ENCODE results near the gene UTF1. TPM values are rescaled to one million over a fixed set of nuclear protein-coding genes. Genes with fewer than 3 reads are reported as not detected.
"Not testable (repeated sequence)": the region's sequence is repeated elsewhere in the genome, so short reads cannot be mapped to it uniquely, and the experiment has no call there.

Gene UTF1
- total RNA-seq, 2 experiments from 2014 or later, result not detected

GRCh38 chr10:133217800-133218589 is 12.0 kb upstream of the UTF1 start:
- no peak for DNase-seq
- Mint-ChIP-seq H3K9me3 (no peaks in the 10 kb centered on the region), H3K27me3 (peaks cover 5% of the 10 kb centered on the region), H3K27ac (no peak overlapping the region), H3K36me3 (no peaks in the 10 kb centered on the region), H3K4me1 (ENCODE audit: low read depth) (no peaks in the 10 kb centered on the region), H3K4me3 (no peak overlapping the region)
- ChIA-PET CTCF (no interaction called here), POLR2A (no interaction called here)
- intact Hi-C loops (cut with micrococcal nuclease), result no loop called here

- ChIA-PET CTCF (no interaction called here), POLR2A (no interaction called here)
- intact Hi-C loops (cut with micrococcal nuclease), result no loop called here
- H3K9me3 Mint-ChIP-seq, result no peaks in the 10 kb centered on the region
- no peak overlapping the region for H3K27ac Mint-ChIP-seq
- no peak overlapping the region for H3K4me3 Mint-ChIP-seq
- no peaks in the 10 kb centered on the region for H3K36me3 Mint-ChIP-seq
- no peaks in the 10 kb centered on the region for H3K4me1 Mint-ChIP-seq (ENCODE audit: low read depth)
- no peak for DNase-seq
- peaks cover 6% of the 10 kb centered on the region for H3K27me3 Mint-ChIP-seq
Measured at GRCh38 chr10:133218891-133219290, 11.1 kb upstream of the UTF1 start.

- ChIA-PET POLR2A (no interaction called here), CTCF (no interaction called here)
- H3K36me3 Mint-ChIP-seq, result no peaks in the 10 kb centered on the region
- H3K4me1 Mint-ChIP-seq (ENCODE audit: low read depth), result no peaks in the 10 kb centered on the region
- DNase-seq, result no peak
- H3K4me3 Mint-ChIP-seq, result no peak overlapping the region
- intact Hi-C loops (cut with micrococcal nuclease), result no loop called here
- no peaks in the 10 kb centered on the region for H3K9me3 Mint-ChIP-seq
- H3K27ac Mint-ChIP-seq, result no peak overlapping the region
- peaks cover 10% of the 10 kb centered on the region for H3K27me3 Mint-ChIP-seq
Measured at GRCh38 chr10:133219782-133220181, 10.2 kb upstream of the UTF1 start.

- no peak for DNase-seq
- Mint-ChIP-seq H3K9me3 (no peaks in the 10 kb centered on the region), H3K4me3 (no peak overlapping the region), H3K36me3 (no peaks in the 10 kb centered on the region), H3K27me3 (peaks cover 15% of the 10 kb centered on the region), H3K4me1 (ENCODE audit: low read depth) (peaks cover 11% of the 10 kb centered on the region), H3K27ac (no peak overlapping the region)
- intact Hi-C loops (cut with micrococcal nuclease), result no loop called here
- ChIA-PET CTCF (no interaction called here), POLR2A (no interaction called here)
Measured at GRCh38 chr10:133221331-133221730, 8.7 kb upstream of the UTF1 start.

- H3K36me3 Mint-ChIP-seq; H3K27ac Mint-ChIP-seq; CTCF ChIA-PET; DNase-seq; intact Hi-C loops (cut with micrococcal nuclease); H3K4me3 Mint-ChIP-seq; H3K9me3 Mint-ChIP-seq; POLR2A ChIA-PET: not testable (repeated sequence)
- Mint-ChIP-seq H3K4me1 (ENCODE audit: low read depth) (peaks cover 15% of the 10 kb centered on the region), H3K27me3 (peaks cover 19% of the 10 kb centered on the region)
Measured at GRCh38 chr10:133221756-133222155, 8.3 kb upstream of the UTF1 start.

GRCh38 chr10:133224076-133224475 is 5.9 kb upstream of the UTF1 start:
- DNase-seq, result no peak
- POLR2A ChIA-PET, result no interaction called here
- H3K27ac Mint-ChIP-seq, result no peak overlapping the region
- intact Hi-C loops (cut with micrococcal nuclease), result no loop called here
- H3K4me3 Mint-ChIP-seq, result no peak overlapping the region
- peaks cover 36% of the 10 kb centered on the region for H3K27me3 Mint-ChIP-seq
- H3K36me3 Mint-ChIP-seq, result no peaks in the 10 kb centered on the region
- H3K4me1 Mint-ChIP-seq (ENCODE audit: low read depth), result peaks cover 20% of the 10 kb centered on the region
- CTCF ChIA-PET, result interaction anchor here (3.6 kb wide), 1 partner anchor 80 kb away, joined by 17 read pairs; no protein-coding TSS in a partner anchor
- no peaks in the 10 kb centered on the region for H3K9me3 Mint-ChIP-seq

GRCh38 chr10:133224756-133225372 is 5.2 kb upstream of the UTF1 start:
- POLR2A ChIA-PET, result interaction anchor here (0.9 kb wide), 1 partner anchor 38 kb away, joined by 4 read pairs; no protein-coding TSS in a partner anchor
- Mint-ChIP-seq H3K27ac (no peak overlapping the region), H3K27me3 (peaks cover 41% of the 10 kb centered on the region), H3K9me3 (no peaks in the 10 kb centered on the region), H3K4me1 (ENCODE audit: low read depth) (peaks cover 23% of the 10 kb centered on the region), H3K36me3 (no peaks in the 10 kb centered on the region), H3K4me3 (no peak overlapping the region)
- no peak for DNase-seq
- intact Hi-C loops (cut with micrococcal nuclease), result no loop called here
- CTCF ChIA-PET, result interaction anchor here (0.6 to 3.6 kb wide), 4 partner anchors 33 to 83 kb away, joined by 3 to 17 read pairs (median 4); no protein-coding TSS in a partner anchor

- ChIA-PET CTCF (interaction anchor here (0.8 to 3.6 kb wide), 3 partner anchors 32 to 82 kb away, joined by 3 to 17 read pairs (median 4); no protein-coding TSS in a partner anchor), POLR2A (interaction anchor here (0.9 kb wide), 1 partner anchor 37 kb away, joined by 4 read pairs; no protein-coding TSS in a partner anchor)
- Mint-ChIP-seq H3K27me3 (peaks cover 41% of the 10 kb centered on the region), H3K27ac (peak overlapping the region; percentile 28), H3K9me3 (no peaks in the 10 kb centered on the region), H3K36me3 (no peaks in the 10 kb centered on the region), H3K4me1 (ENCODE audit: low read depth) (peaks cover 23% of the 10 kb centered on the region), H3K4me3 (peak overlapping the region; percentile 35)
- intact Hi-C loops (cut with micrococcal nuclease), result loop anchor here (1.0 kb wide), 1 partner anchor 81 kb away; no protein-coding TSS in a partner anchor
- DNase-seq, result peak; percentile 57
Measured at GRCh38 chr10:133225707-133226191, 4.3 kb upstream of the UTF1 start.

- peak; percentile 43 for DNase-seq
- peaks cover 40% of the 10 kb centered on the region for H3K27me3 Mint-ChIP-seq
- peak overlapping the region; percentile 4 for H3K4me3 Mint-ChIP-seq
- no peaks in the 10 kb centered on the region for H3K36me3 Mint-ChIP-seq
- peaks cover 24% of the 10 kb centered on the region for H3K4me1 Mint-ChIP-seq (ENCODE audit: low read depth)
- CTCF ChIA-PET, result interaction anchor here (1.1 to 3.6 kb wide), 2 partner anchors 31 to 83 kb away, joined by 3 to 17 read pairs; no protein-coding TSS in a partner anchor
- H3K27ac Mint-ChIP-seq, result peak overlapping the region; percentile 10
- H3K9me3 Mint-ChIP-seq, result no peaks in the 10 kb centered on the region
- intact Hi-C loops (cut with micrococcal nuclease), result loop anchor here (1.0 kb wide), 1 partner anchor 82 kb away; no protein-coding TSS in a partner anchor
- POLR2A ChIA-PET, result no interaction called here
Measured at GRCh38 chr10:133226251-133226808, 3.7 kb upstream of the UTF1 start.

GRCh38 chr10:133227256-133227655 is 2.8 kb upstream of the UTF1 start:
- intact Hi-C loops (cut with micrococcal nuclease), result no loop called here

GRCh38 chr10:133229265-133230043 is 563 bp upstream of the UTF1 start:
- POLR2A ChIA-PET, result no interaction called here
- no peak for DNase-seq
- H3K4me1 Mint-ChIP-seq (ENCODE audit: low read depth), result peaks cover 25% of the 10 kb centered on the region
- H3K4me3 Mint-ChIP-seq, result no peak overlapping the region
- intact Hi-C loops (cut with micrococcal nuclease), result no loop called here
- CTCF ChIA-PET, result no interaction called here
- H3K27me3 Mint-ChIP-seq, result peaks cover 56% of the 10 kb centered on the region
- H3K36me3 Mint-ChIP-seq, result no peaks in the 10 kb centered on the region
- H3K27ac Mint-ChIP-seq, result no peak overlapping the region
- H3K9me3 Mint-ChIP-seq, result no peaks in the 10 kb centered on the region

More at GRCh38 chr10:133227256-133227655, 2.8 kb upstream of the UTF1 start:
- Mint-ChIP-seq H3K9me3 (no peaks in the 10 kb centered on the region), H3K36me3 (no peaks in the 10 kb centered on the region), H3K27me3 (peaks cover 47% of the 10 kb centered on the region), H3K4me3 (no peak overlapping the region), H3K4me1 (ENCODE audit: low read depth) (peaks cover 25% of the 10 kb centered on the region), H3K27ac (no peak overlapping the region)
- CTCF ChIA-PET, result interaction anchor here (3.6 kb wide), 1 partner anchor 84 kb away, joined by 17 read pairs; no protein-coding TSS in a partner anchor
- POLR2A ChIA-PET, result interaction anchor here (0.6 kb wide), 1 partner anchor 103 kb away, joined by 3 read pairs; no protein-coding TSS in a partner anchor
- no peak for DNase-seq

All from activated CD4-positive, alpha-beta memory T cell treated with anti-CD3 and anti-CD28 coated beads for 36 hours (primary cell).